Kidney (tissue), 14 donors: ENCODE data around the gene RGS10. TPM values are rescaled to one million over a fixed set of nuclear protein-coding genes. Genes with fewer than 3 reads are reported as not detected.

Experiments used
- DNase-seq, 5 donors: peaks; one replicate each; pipeline ENCODE4 v3.0.0-alpha.2; 2013 to 2020
- FAIRE-seq: peaks from 2 replicates; lab custom pipeline; 2012; peaks lifted over from hg19 to GRCh38; lab: Jason Lieb, UNC
- H3K27ac ChIP-seq, 2 donors: one replicate each; pipeline ENCODE4 v1.7.0; 2013; ENCODE audit warnings: low read depth in 2 of 2, low read length in 2 of 2, inconsistent platforms in 1 of 2
- H3K27me3 ChIP-seq: one replicate; pipeline ENCODE4 v1.7.1; 2013; ENCODE audit warnings: low read length, inconsistent platforms; ENCODE audit not compliant: control insufficient read depth, insufficient read depth
- H3K36me3 ChIP-seq, 3 donors: one replicate each; pipeline versions ENCODE4 v1.7.0 to v1.7.1; 2013; ENCODE audit warnings: low read length in 3 of 3, control low read depth in 1 of 3, inconsistent platforms in 1 of 3; ENCODE audit not compliant: insufficient read depth in 3 of 3, control insufficient read depth in 2 of 3
- H3K4me1 ChIP-seq, 3 donors: one replicate each; pipeline versions ENCODE4 v1.7.0 to v1.7.1; 2013; ENCODE audit warnings: low read length in 3 of 3, inconsistent platforms in 1 of 3, low read depth in 1 of 3; ENCODE audit not compliant: control insufficient read depth in 2 of 3, insufficient read depth in 2 of 3
- H3K4me3 ChIP-seq, 3 donors: one replicate each; pipeline versions ENCODE4 v1.7.0 to v1.8.1; 2013; ENCODE audit warnings: low read length in 3 of 3, control low read depth in 1 of 3, inconsistent platforms in 1 of 3
- H3K9ac ChIP-seq, 3 donors: one replicate each; pipeline versions ENCODE4 v1.7.0 to v1.7.1; 2013; ENCODE audit warnings: low read length in 3 of 3, control low read depth in 1 of 3, inconsistent platforms in 1 of 3
- H3K9me3 ChIP-seq, 3 donors: one replicate each; pipeline versions ENCODE4 v1.7.0 to v1.7.1; 2013; ENCODE audit warnings: low read length in 3 of 3, control low read depth in 1 of 3, inconsistent platforms in 1 of 3; ENCODE audit not compliant: control insufficient read depth in 2 of 3, insufficient read depth in 1 of 3
- intact Hi-C: fragments of 100-400 bp; cut with DNase I; formaldehyde crosslinking; loops from one replicate; pipeline ENCODE4 v1.11.1; 2022
- polyA plus RNA-seq: library from polyadenylated mRNA; stranded (reverse); fragments of 350-450 nt; fragmentation: Illumina TruSeq; extraction: RNeasy Lipid Tissue Mini Kit (QIAGEN cat#74804); gene quantifications from one replicate; pipeline ENCODE4 v1.2.3, GENCODE V29; 2014; ENCODE audit warnings: low read depth, low replicate concordance; ENCODE audit not compliant: insufficient read depth
- total RNA-seq: library from RNA; stranded (reverse); fragmentation: NEBNext Ultra II Directional; extraction: Animal tissue kit (Norgen Biotek cat#: 25700); gene quantifications from one replicate; pipeline ENCODE4 v1.2.1, GENCODE V29; 2021
- TF ChIP-seq, protein P1 (sequence below): IDR thresholded peaks from 3 replicates; pipeline ENCODE4 v1.5.1; 2012; ENCODE audit warnings: mild to moderate bottlenecking, moderate library complexity, borderline replicate concordance; ENCODE audit not compliant: insufficient read depth; ENCODE audit errors: extremely low read depth
- donor health status: control.
- donor health status: control.
- donor health status: control.
- donor health status: control.
- donor health status: control.
- donor health status: DM: yes; HTN: yes; CAD: no.
- donor health status: Normal renal cell carcinoma (clear cell type).

Gene RGS10
- total and polyA plus RNA-seq, 2 donors from 2014 or later = 19.9 to 25.4 TPM

DNA sequence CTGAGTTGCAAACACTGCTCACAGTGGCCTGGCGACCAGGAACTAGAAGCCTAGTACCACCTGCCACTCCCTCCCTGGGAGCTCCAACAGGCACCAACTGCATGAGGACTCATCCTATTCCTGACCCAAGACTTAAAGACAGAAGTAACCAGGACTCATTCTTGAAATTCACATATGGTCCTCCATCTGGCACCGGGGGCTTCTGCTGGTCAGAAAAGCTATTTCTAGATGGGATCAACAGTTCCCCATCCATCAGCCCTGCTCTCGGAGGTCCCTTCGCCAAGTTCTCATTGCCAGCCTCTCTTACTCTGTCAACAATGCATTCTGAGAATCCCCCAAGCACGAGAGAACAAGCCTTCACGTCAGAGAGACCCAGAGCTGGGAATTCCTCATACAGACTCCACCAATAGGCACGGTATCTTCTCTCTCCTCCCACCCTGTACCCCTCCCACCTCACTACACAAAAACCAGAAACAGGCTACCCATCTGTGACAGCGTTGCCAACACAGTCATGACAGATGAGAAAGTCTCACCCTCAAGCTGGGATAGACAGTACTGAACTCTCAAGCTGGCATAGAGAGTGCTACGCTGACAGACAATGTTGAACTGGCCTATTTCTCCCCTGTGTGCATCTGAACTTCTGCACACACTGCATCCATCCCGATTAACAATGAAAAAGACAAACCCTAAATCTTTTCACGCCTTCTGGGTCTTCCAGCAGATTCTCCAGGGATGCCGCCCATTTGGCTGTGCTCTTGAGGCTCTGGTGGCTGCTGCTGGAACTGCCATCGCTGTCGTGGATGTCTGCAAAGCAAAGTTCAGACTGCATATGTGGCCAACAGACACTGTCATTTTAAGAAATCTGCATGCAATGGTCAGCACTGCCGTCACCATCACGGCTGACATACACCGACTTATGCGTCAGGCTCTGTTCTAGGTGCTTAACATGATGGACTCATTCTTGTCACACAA is 15.6 kb downstream of the RGS10 start:
- DNase-seq (no peak), FAIRE-seq (no peak)
- Histone ChIP-seq H3K36me3 (no peaks in the 10 kb centered on the region), H3K4me1 (no peaks in the 10 kb centered on the region), H3K27ac (no peak overlapping the region), H3K4me3 (no peak overlapping the region), H3K27me3 (no peaks in the 10 kb centered on the region), H3K9me3 (no peaks in the 10 kb centered on the region), H3K9ac (no peak overlapping the region)
- TF ChIP-seq, protein P1, sequence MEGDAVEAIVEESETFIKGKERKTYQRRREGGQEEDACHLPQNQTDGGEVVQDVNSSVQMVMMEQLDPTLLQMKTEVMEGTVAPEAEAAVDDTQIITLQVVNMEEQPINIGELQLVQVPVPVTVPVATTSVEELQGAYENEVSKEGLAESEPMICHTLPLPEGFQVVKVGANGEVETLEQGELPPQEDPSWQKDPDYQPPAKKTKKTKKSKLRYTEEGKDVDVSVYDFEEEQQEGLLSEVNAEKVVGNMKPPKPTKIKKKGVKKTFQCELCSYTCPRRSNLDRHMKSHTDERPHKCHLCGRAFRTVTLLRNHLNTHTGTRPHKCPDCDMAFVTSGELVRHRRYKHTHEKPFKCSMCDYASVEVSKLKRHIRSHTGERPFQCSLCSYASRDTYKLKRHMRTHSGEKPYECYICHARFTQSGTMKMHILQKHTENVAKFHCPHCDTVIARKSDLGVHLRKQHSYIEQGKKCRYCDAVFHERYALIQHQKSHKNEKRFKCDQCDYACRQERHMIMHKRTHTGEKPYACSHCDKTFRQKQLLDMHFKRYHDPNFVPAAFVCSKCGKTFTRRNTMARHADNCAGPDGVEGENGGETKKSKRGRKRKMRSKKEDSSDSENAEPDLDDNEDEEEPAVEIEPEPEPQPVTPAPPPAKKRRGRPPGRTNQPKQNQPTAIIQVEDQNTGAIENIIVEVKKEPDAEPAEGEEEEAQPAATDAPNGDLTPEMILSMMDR = no peak
- intact Hi-C loops = no loop called here

DNA sequence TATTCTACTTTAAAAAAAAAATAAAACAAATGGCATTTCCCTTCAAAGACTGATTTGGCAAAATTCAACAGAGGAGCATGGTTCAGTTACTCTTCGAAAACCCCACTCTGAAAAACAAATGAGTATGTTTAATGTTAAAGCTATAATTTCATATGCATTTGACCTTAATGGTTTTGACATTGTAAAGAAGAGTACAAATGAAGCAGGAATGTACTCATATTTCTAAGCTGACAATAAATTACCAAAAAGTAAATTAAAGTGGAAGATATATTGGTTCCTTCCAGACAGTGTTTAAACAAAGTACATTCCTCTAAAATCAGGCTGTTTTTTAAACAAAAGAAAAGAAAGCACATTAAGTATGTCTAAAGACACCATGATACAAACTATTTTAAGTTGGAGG is 16.4 kb downstream of the RGS10 start:
- Histone ChIP-seq H3K27me3 (no peaks in the 10 kb centered on the region), H3K9ac (no peak overlapping the region), H3K27ac (no peak overlapping the region), H3K4me3 (no peak overlapping the region), H3K36me3 (no peaks in the 10 kb centered on the region), H3K4me1 (no peaks in the 10 kb centered on the region), H3K9me3 (no peaks in the 10 kb centered on the region)
- TF ChIP-seq, protein P1 = no peak
- intact Hi-C loops = no loop called here
- FAIRE-seq = no peak
- DNase-seq = no peak

DNA sequence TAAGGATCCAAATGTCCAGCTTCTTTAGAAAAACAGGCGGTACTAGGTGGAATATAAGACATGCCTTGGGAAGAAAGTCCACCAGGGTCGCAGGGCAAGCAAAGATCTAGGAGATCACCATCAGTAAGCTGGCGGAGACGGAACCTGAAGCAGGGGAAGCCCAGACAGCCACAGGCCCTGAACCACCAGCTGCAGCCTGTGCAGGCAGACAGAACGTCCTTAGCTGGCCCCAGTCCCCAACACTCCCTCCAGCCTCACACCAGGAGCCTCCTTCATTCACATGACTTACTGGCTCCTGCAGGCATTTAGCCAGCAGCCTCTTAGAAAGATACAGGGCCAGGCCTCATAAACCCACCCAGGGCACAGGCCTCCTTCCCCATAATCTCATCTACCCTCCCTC is 17.4 kb downstream of the RGS10 start:
- H3K36me3 ChIP-seq = no peaks in the 10 kb centered on the region
- H3K4me1 ChIP-seq = no peaks in the 10 kb centered on the region
- H3K27ac ChIP-seq = no peak overlapping the region
- TF ChIP-seq, protein P1 = no peak
- intact Hi-C loops = no loop called here
- no peak overlapping the region for H3K4me3 ChIP-seq
- FAIRE-seq (no peak), DNase-seq (no peak)
- no peaks in the 10 kb centered on the region for H3K27me3 ChIP-seq
- no peaks in the 10 kb centered on the region for H3K9me3 ChIP-seq
- H3K9ac ChIP-seq = no peak overlapping the region
